Common myeloid progenitor, CD34-positive (primary cell): Measurements from ENCODE around the gene DDX60.
"Not testable (repeated sequence)": the region's sequence is repeated elsewhere in the genome, so short reads cannot be mapped to it uniquely, and the experiment has no call there.

Experiments used
- CTCF ChIA-PET: fragments of 350-600 bp; sonication (Branson Sonifier 250); formaldehyde crosslinking; loops from one replicate; lab custom pipeline; 2021; ENCODE audit warnings: antibody characterized with exemption; lab: Charles Lee
- POLR2A ChIA-PET: fragments of 350-600 bp; sonication (Branson Sonifier 250); formaldehyde crosslinking; loops from one replicate; lab custom pipeline; 2021; ENCODE audit warnings: antibody characterized with exemption; lab: Charles Lee
- DNase-seq, 3 donors: peaks; one replicate each; pipeline versions ENCODE4 v3.0.0 to v3.0.0-alpha.2; 2013
- H3K27ac ChIP-seq, 2 experiments: 1 replicate in 1 of 2; 2 replicates in 1 of 2; pipeline ENCODE4 v1.7.0; 2013; ENCODE audit warnings: inconsistent platforms in 2 of 2, low read length in 2 of 2, mild to moderate bottlenecking in 2 of 2, low read depth in 1 of 2, moderate library complexity in 1 of 2; ENCODE audit not compliant: severe bottlenecking in 2 of 2, insufficient read depth in 1 of 2, poor library complexity in 1 of 2
- H3K27me3 ChIP-seq, 5 experiments: replicated peaks in 2 of 5; 1 replicate in 3 of 5; 2 replicates in 2 of 5; pipeline versions ENCODE4 v1.6.1 to v1.7.0; 2013; ENCODE audit warnings: low read length in 4 of 5, mild to moderate bottlenecking in 2 of 5, moderate library complexity in 2 of 5, inconsistent platforms in 1 of 5; ENCODE audit not compliant: insufficient read depth in 5 of 5, control insufficient read depth in 4 of 5
- H3K36me3 ChIP-seq, 4 experiments: 1 replicate in 2 of 4; 2 replicates in 2 of 4; pipeline versions ENCODE4 v1.6.1 to v1.7.0; 2013; ENCODE audit warnings: low read length in 3 of 4, control low read depth in 1 of 4, mild to moderate bottlenecking in 1 of 4; ENCODE audit not compliant: control insufficient read depth in 4 of 4, insufficient read depth in 4 of 4
- H3K4me1 ChIP-seq, 4 experiments: 1 replicate in 3 of 4; 2 replicates in 1 of 4; pipeline versions ENCODE4 v1.6.1 to v1.7.1; 2013; ENCODE audit warnings: low read length in 3 of 4, mild to moderate bottlenecking in 3 of 4, control low read depth in 1 of 4, inconsistent platforms in 1 of 4, moderate library complexity in 1 of 4; ENCODE audit not compliant: control insufficient read depth in 4 of 4, insufficient read depth in 4 of 4; ENCODE audit errors: control extremely low read depth in 1 of 4
- H3K4me3 ChIP-seq, 7 experiments: 1 replicate in 4 of 7; 2 replicates in 3 of 7; pipeline versions ENCODE4 v1.5.1 to v1.7.0; 2013; ENCODE audit warnings: mild to moderate bottlenecking in 7 of 7, low read length in 6 of 7, moderate library complexity in 6 of 7, inconsistent platforms in 2 of 7, low read depth in 2 of 7, control low read depth in 1 of 7; ENCODE audit not compliant: insufficient read depth in 4 of 7, control insufficient read depth in 1 of 7; ENCODE audit errors: extremely low read depth in 1 of 7
- H3K9me3 ChIP-seq, 5 experiments: 1 replicate in 4 of 5; 2 replicates in 1 of 5; pipeline versions ENCODE4 v1.6.1 to v1.7.1; 2013; ENCODE audit warnings: low read length in 4 of 5, mild to moderate bottlenecking in 2 of 5, inconsistent platforms in 1 of 5, low read depth in 1 of 5, moderate library complexity in 1 of 5; ENCODE audit not compliant: control insufficient read depth in 4 of 5, insufficient read depth in 2 of 5; ENCODE audit errors: control extremely low read depth in 1 of 5
- WGBS: methylation state at CpG from one replicate; pipeline ENCODE4 v1.1.5; 2013; ENCODE audit not compliant: insufficient coverage; 5-methylcytosine and 5-hydroxymethylcytosine counted together

The DDX60 gene

DNA sequence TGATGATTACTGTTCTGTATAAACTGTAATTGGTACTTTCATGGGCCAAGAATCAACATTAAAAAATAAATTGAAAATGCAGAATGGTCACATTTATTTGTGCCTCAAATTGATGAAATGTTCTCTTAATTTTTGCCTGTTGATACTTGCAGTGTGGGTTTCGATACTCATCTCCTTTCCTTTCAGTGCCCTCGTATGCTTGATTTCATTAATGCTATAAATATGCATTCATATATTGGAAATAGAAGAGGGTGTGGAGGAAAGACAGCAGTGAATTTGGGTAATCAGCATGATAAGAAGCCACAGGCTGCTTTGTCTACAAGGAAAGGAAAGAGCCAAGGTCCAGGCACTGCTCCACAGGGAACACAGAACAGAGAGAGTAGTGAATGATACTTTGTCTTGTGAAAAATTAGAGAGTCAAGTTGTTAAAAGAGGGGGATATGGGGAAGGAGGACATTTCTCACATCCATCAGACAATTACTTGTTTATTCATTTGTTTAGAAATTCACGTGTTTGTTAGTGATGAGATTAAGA, 1.0 kb upstream of the DDX60 start:
- Histone ChIP-seq H3K27ac (no peak overlapping the region), H3K36me3 (no peaks in the 10 kb centered on the region), H3K4me1 (peaks cover 2 to 14% (median 10%) of the 10 kb centered on the region in 4 experiments), H3K9me3 (no peaks in the 10 kb centered on the region), H3K27me3 (no peaks in the 10 kb centered on the region), H3K4me3 (peak overlapping the region in 3 of 7 experiments; percentile 92 to 96 (median 95))
- CTCF ChIA-PET: interaction anchor here (0.9 kb wide), 1 partner anchor 42 kb away, joined by 3 read pairs; no protein-coding TSS in a partner anchor
- no CpG with 5 or more reads among the region's 3 CpGs for WGBS
- DNase-seq: no peak
- POLR2A ChIA-PET: no interaction called here

DNA sequence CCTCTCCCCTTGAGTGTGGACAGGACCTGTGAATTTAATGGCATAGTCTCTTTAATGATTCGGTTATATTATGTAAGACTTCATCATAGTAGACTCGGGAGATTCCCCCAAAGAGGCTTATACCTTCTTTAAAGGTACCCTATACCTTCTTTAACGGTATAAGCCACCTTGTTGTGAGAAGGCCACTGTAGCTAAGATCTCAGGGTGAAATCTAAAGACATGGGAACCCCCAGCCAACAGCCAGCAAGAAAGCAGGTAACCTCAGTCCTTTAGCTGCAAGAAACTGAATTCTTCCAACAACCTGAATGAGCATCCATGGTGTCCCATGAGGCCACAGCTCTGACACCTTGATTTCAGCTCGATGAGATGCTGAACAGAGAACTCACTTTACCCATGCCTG, 931 bp downstream of the DDX60 start:
- DNase-seq: peak in 2 of 3 donors; percentile 10
- no peaks in the 10 kb centered on the region for H3K36me3 ChIP-seq
- H3K27ac ChIP-seq: peak overlapping the region; percentile 81 to 94
- 100% methylated on average over 1 of the region's 4 CpGs for WGBS
- CTCF ChIA-PET: interaction anchor here (1.0 to 1.3 kb wide), 6 partner anchors 11 to 48 kb away, joined by 3 to 5 read pairs (median 4); no protein-coding TSS in a partner anchor
- POLR2A ChIA-PET: interaction anchor here (0.7 kb wide), 1 partner anchor 81 kb away, joined by 3 read pairs; no protein-coding TSS in a partner anchor
- peak overlapping the region in 6 of 7 experiments; percentile 90 to 96 (median 94) for H3K4me3 ChIP-seq
- H3K4me1 ChIP-seq: peaks cover 2 to 14% (median 10%) of the 10 kb centered on the region in 4 experiments
- H3K27me3 ChIP-seq: no peaks in the 10 kb centered on the region
- H3K9me3 ChIP-seq: no peaks in the 10 kb centered on the region

DNA sequence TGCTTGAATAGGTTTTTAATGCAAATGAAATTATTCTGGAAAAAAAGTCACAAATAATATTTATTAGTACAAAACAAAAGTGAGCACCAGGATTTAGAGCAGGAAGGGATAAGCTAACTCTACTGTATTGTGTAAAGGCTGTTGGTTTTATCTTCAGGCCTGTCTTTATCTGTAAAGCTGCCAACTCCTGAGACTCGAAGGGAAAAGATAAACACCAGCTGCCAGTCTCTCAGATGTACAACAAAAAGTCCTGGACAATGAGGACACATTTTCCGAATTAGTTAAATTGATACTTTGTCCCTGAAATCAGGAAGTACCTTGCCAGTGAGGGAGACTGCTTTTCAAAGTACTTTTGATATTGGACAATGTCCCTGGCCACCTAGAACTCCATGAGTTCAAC, 8.8 kb downstream of the DDX60 start:
- no peak for DNase-seq
- ChIA-PET CTCF (no interaction called here), POLR2A (no interaction called here)
- whole genome bisulfite sequencing: 81% methylated on average over 2 of the region's 2 CpGs
- Histone ChIP-seq H3K36me3 (peaks cover 3 to 42% (median 11%) of the 10 kb centered on the region in 4 experiments), H3K9me3 (no peaks in the 10 kb centered on the region), H3K4me3 (no peak overlapping the region), H3K27me3 (no peaks in the 10 kb centered on the region), H3K4me1 (no peaks in the 10 kb centered on the region), H3K27ac (no peak overlapping the region)

DNA sequence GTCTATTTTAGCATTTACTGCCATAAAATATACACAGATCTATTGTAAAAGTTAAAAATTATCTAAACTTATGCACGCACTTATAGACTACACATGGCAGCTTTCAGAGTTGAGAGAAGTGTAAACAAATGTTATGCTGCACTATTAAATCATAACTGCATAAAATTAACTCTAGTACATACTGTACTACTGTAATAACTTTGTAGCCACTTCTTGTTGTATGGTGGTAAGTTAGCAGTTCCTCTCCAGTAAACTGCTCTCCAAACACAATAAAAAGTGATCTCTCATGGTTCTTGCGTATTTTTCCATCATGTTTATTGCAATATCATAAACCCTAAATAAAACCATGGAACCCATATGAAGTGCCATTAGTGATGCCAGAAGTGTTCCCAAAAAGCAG, 9.6 kb downstream of the DDX60 start:
- no peaks in the 10 kb centered on the region for H3K27me3 ChIP-seq
- H3K4me1 ChIP-seq: no peaks in the 10 kb centered on the region
- no CpG with 5 or more reads among the region's 2 CpGs for WGBS
- H3K9me3 ChIP-seq: no peaks in the 10 kb centered on the region
- no peak overlapping the region for H3K27ac ChIP-seq
- peaks cover 3 to 47% (median 14%) of the 10 kb centered on the region in 4 experiments for H3K36me3 ChIP-seq
- ChIA-PET CTCF (no interaction called here), POLR2A (no interaction called here)
- H3K4me3 ChIP-seq: no peak overlapping the region
- no peak for DNase-seq

DNA sequence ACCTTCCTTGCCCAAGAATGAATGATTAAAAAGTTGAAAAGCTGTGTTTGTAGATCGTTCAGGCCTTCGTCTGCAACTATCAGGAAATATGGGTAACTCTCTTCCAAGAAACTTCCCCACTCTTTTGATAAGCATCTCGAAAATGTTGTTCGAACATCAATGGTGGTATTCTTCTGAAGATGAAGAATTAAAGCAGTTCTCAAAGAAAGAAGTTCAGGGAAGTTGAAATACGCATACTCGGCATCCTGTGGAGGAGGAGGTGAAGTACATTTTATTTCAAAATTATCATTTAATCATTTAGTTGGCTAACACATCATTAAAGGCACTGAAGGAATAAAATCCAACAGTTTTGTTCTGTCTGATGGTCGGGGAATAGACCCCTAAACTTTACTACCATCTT, 12.1 kb downstream of the DDX60 start:
- ChIA-PET CTCF (interaction anchor here (0.9 to 1.2 kb wide), 2 partner anchors 11 kb away, joined by 3 to 4 read pairs; no protein-coding TSS in a partner anchor), POLR2A (no interaction called here)
- no peaks in the 10 kb centered on the region for H3K27me3 ChIP-seq
- no peaks in the 10 kb centered on the region for H3K9me3 ChIP-seq
- no peak overlapping the region for H3K4me3 ChIP-seq
- 93% methylated on average over 3 of the region's 7 CpGs for WGBS
- no peaks in the 10 kb centered on the region for H3K4me1 ChIP-seq
- peaks cover 3 to 53% (median 15%) of the 10 kb centered on the region in 4 experiments for H3K36me3 ChIP-seq
- no peak overlapping the region for H3K27ac ChIP-seq
- no peak for DNase-seq

DNA sequence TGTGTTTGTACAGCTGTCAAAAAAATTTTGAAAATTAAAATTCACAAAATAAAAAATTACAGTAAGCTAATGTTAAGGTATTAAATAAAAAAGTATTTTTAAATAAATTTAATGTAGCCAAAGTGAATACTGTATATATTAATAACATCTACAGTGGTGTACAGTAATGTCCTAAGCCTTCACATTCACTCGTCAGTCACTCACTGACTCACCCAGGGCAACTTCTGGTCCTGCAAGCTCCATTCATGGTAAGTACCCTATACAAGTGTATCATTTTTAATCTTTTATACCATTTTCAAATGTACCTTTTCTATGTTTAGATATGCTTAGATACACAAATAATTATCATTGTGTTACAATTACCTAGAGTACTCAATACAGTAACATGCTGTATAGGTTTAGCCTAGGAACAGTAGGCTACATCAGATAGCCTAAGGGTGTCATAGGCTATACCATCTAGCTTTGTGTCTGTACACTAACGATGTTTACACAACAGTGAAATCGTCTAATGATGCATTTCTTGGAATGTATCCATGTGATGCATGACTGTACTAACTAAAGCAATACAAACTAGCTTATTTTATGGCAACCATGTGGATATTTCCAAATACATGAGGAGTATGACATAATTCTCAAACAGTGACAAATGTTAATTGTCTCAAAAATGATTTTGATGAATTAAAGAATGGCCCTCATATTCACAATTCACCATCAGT, 13.7 kb downstream of the DDX60 start:
- no CpG with 5 or more reads among the region's 3 CpGs for whole genome bisulfite sequencing
- peaks cover 0 to 56% (median 14%) of the 10 kb centered on the region in 4 experiments for H3K36me3 ChIP-seq

DNA sequence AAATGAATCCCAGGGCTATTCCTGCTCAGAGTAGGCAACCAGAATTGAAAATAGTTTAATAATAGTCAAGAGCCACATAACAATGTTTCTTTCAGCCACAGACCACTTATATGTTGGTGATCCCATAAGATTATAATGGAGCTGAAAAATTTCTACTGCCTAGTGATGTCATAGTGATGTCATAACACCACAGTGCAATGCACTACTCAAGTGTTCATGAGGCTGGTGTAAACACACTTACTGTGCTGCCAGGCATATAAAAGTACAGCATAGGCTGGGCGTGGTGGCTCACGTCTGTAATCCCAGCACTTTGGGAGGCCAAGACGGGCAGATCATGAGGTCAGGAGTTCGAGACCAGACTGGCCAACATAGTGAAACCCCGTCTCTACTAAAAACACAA, 15.1 kb downstream of the DDX60 start:
- H3K9me3 ChIP-seq, H3K4me3 ChIP-seq, POLR2A ChIA-PET, CTCF ChIA-PET, H3K4me1 ChIP-seq, DNase-seq, H3K27me3 ChIP-seq, H3K27ac ChIP-seq: not testable (repeated sequence)
- WGBS: 96% methylated on average over 5 of the region's 5 CpGs
- peaks cover 0 to 51% (median 12%) of the 10 kb centered on the region in 4 experiments for H3K36me3 ChIP-seq

More for the DNA sequence above, 13.7 kb downstream of the DDX60 start:
- H3K4me3 ChIP-seq: no peak overlapping the region
- POLR2A ChIA-PET: no interaction called here
- DNase-seq: no peak
- no peaks in the 10 kb centered on the region for H3K27me3 ChIP-seq
- CTCF ChIA-PET: no interaction called here
- H3K4me1 ChIP-seq: no peaks in the 10 kb centered on the region
- H3K9me3 ChIP-seq: no peaks in the 10 kb centered on the region
- H3K27ac ChIP-seq: no peak overlapping the region
